Endothelial cell of coronary artery (primary cell): ENCODE results near the gene EIF1AD. TPM values are rescaled to one million over a fixed set of nuclear protein-coding genes. Genes with fewer than 3 reads are reported as not detected.

Source experiments
- total RNA-seq: library from RNA; depleted of rRNA; stranded (reverse); fragments of >200 nt; gene quantifications from 2 replicates; pipeline ENCODE4 v1.2.3, GENCODE V29; 2014

Gene EIF1AD, protein sequence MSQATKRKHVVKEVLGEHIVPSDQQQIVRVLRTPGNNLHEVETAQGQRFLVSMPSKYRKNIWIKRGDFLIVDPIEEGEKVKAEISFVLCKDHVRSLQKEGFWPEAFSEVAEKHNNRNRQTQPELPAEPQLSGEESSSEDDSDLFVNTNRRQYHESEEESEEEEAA
- 32.8 and 37.5 TPM in 2 replicates for total RNA-seq

GRCh38 chr11:66001942-66002647, at the start of gene EIF1AD, which contains the start of gene BANF1:
TSS of gene EIF1AD (minus strand) at chr11:66002157. CDS start at chr11:66000389, 1,768 bp downstream.
TSS of gene BANF1 (plus strand) at chr11:66002503. CDS start at chr11:66003251, 748 bp downstream.

GRCh38 chr11:66048547-66049323, 46.8 kb upstream of the EIF1AD start, which contains the start of gene GAL3ST3:
TSS of gene GAL3ST3 (minus strand) at chr11:66049161. CDS start at chr11:66045415, 3,746 bp downstream.

GRCh38 chr11:66026017-66026529, 24.1 kb upstream of the EIF1AD start, which contains the start of gene CATSPER1:
TSS of gene CATSPER1 (minus strand) at chr11:66026479. CDS start at chr11:66026379, 100 bp downstream.

DNA sequence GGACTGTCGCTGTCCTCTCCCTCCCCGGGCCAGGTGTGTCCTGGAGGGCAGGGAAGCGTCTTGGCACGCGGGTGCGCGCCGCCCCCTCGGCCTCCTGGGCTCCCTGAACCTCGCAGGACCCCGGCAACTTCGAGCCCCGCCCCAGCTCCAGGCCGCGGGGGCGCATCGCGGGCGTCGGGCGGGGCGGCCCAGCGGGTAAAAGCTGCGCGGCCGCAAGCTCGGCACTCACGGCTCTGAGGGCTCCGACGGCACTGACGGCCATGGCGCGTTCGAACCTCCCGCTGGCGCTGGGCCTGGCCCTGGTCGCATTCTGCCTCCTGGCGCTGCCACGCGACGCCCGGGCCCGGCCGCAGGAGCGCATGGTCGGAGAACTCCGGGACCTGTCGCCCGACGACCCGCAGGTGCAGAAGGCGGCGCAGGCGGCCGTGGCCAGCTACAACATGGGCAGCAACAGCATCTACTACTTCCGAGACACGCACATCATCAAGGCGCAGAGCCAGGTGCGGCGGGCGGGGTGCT, 9.9 kb upstream of the EIF1AD start, which contains the start of gene CST6:
CST6 (plus strand) TSS at position 224 of the 519 bp plus-strand sequence; CDS start at position 261, 37 bp downstream.

DNA sequence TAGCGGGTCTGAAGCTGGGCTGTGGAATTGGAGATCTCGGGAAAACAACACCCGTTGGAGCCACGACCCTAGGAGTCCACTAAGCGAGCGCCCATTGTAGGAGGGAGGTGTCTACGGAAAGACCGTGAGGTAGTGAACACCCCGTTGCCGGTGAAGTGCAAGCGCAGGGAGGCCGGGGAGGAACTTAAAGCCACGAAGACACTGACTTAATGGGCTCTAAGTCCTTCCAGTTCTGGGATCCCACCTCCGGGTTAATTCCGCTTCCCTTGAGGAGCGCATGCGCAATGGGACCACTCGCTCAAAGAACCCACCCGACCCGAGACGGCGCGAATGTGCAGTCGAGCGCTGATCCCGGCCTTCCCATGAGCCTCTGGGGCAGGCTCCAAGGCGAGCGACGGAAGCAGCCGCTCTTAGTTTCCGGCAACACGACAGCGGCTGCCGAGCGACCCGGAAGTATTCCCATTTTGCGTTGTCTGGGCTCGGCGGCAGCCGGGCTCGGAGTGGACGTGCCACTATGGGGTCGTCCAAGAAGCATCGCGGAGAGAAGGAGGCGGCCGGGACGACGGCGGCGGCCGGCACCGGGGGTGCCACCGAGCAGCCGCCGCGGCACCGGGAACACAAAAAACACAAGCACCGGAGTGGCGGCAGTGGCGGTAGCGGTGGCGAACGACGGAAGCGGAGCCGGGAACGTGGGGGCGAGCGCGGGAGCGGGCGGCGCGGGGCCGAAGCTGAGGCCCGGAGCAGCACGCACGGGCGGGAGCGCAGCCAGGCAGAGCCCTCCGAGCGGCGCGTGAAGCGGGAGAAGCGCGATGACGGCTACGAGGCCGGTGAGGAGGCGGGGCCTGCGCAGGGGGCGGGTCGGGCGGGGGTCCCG, 40.5 kb downstream of the EIF1AD start, which contains the start of gene SART1:
SART1 (plus strand) TSS at position 468 of the 874 bp plus-strand sequence; CDS start at position 515, 47 bp downstream.

Other genes starting within 250 kb of the EIF1AD start
- 5.5 and 8.0 TPM in 2 replicates for gene AP5B1, start 221.2 kb downstream of the EIF1AD start, total RNA-seq
- gene OVOL1, start 215.1 kb downstream of the EIF1AD start, total RNA-seq, result not detected in 2 replicates
- 0.36 and 0.38 TPM in 2 replicates for gene SNX32, start 168.2 kb downstream of the EIF1AD start, total RNA-seq
- gene CFL1, start 144.0 kb downstream of the EIF1AD start, total RNA-seq, result 1,607 and 1,727 TPM in 2 replicates
- 43.1 and 58.9 TPM in 2 replicates for gene MUS81, start 141.7 kb downstream of the EIF1AD start, total RNA-seq
- 31.4 and 48.0 TPM in 2 replicates for gene EFEMP2, start 129.4 kb downstream of the EIF1AD start, total RNA-seq
- gene CTSW, start 122.3 kb downstream of the EIF1AD start, total RNA-seq, result not detected in 2 replicates
- 156 and 220 TPM in 2 replicates for gene FIBP, start 113.7 kb downstream of the EIF1AD start, total RNA-seq
- gene CCDC85B, start 111.5 kb downstream of the EIF1AD start, total RNA-seq, result 83.5 and 102 TPM in 2 replicates
- gene FOSL1, start 101.8 kb downstream of the EIF1AD start, total RNA-seq, result 7.4 and 10.2 TPM in 2 replicates
- gene C11orf68, start 83.1 kb downstream of the EIF1AD start, total RNA-seq, result 11.2 and 19.3 TPM in 2 replicates
- 215 and 233 TPM in 2 replicates for gene DRAP1, start 82.7 kb downstream of the EIF1AD start, total RNA-seq
- gene TSGA10IP, start 56.7 kb downstream of the EIF1AD start, total RNA-seq, result under 0.01 TPM in 1 of 2 replicates, not detected in the other
- gene SART1, start 40.4 kb downstream of the EIF1AD start, total RNA-seq, result 64.8 TPM in 2 replicates
- gene BANF1, start 346 bp upstream of the EIF1AD start, total RNA-seq, result 17.5 and 25.1 TPM in 2 replicates
- gene CST6, start 9.9 kb upstream of the EIF1AD start, total RNA-seq, result 0.09 and 0.56 TPM in 2 replicates
- 0.09 TPM in 2 replicates for gene CATSPER1, start 24.3 kb upstream of the EIF1AD start, total RNA-seq
- gene GAL3ST3, start 47.0 kb upstream of the EIF1AD start, total RNA-seq, result not detected in 2 replicates
- gene SF3B2, start 50.2 kb upstream of the EIF1AD start, total RNA-seq, result 106 and 108 TPM in 2 replicates
- gene PACS1, start 68.1 kb upstream of the EIF1AD start, total RNA-seq, result 18.6 and 39.6 TPM in 2 replicates